Measurements from ENCODE around the gene PUDP.

Gene PUDP

DNA sequence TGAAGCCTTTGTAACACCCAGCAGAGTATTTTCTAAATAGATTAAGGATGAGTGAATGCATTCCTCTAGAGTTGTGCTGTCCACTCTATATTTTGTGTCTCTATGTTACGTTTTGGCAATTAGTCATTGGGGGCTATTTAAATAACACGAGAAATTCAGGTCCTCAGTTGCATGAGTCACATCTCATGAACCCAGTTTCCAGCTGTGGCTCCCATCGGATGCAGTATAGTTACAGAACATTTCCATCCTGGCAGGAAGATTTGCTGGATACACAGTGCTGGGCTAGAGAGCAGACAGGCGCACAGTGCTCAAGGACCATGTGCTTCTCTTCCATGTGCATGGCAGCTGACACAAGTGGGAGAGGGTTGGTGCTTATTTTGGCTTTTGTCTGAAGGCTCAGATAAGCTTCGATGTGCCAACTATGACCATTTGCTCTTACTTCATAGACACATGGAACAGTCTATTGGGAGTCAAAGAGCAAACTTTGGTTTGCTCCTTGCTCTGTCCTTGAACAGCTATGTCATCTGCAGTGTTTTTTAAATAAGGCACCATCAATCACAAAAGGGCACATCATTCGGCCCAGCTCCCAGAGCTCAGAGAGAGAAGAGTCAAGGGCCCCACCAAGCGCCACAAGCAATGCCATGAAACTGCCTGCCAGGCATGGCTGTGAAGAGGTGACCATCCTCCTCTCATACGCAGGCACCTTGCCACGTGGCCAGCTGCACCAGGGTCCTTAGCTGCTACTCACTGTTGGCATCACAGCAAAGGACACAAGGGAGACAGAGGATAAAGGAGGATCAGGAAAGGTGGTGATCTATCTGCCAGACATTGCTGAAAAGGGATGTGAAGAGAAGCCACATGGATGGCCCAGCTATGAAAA, 8.5 kb downstream of the PUDP start:
- peaks cover 4% of the 10 kb centered on the region for H3K36me3 ChIP-seq (ENCODE audit: control insufficient read depth, insufficient read depth, low read length)
- no peak for DNase-seq (ENCODE audit: extremely low read depth, insufficient read length)
- TF ChIP-seq CTCF (IDR thresholded peaks at IDR 0.05; ENCODE audit: insufficient read depth, low read length, poor library complexity, severe bottlenecking), result no peak
- no peaks in the 10 kb centered on the region for H3K27me3 ChIP-seq (replicated peaks; ENCODE audit: control insufficient read depth, insufficient read depth, low read length)
- no peak overlapping the region for H3K4me3 ChIP-seq (replicated peaks; ENCODE audit: low read depth, low read length)

GRCh38 chrX:7134981-7135380, 13.0 kb downstream of the PUDP start:
- H3K4me3 ChIP-seq (replicated peaks; ENCODE audit: low read depth, low read length), result no peak overlapping the region
- no peaks in the 10 kb centered on the region for H3K27me3 ChIP-seq (replicated peaks; ENCODE audit: control insufficient read depth, insufficient read depth, low read length)
- no peak for DNase-seq (ENCODE audit: extremely low read depth, insufficient read length)
- no peak for TF ChIP-seq CTCF (IDR thresholded peaks at IDR 0.05; ENCODE audit: insufficient read depth, low read length, poor library complexity, severe bottlenecking)
- H3K36me3 ChIP-seq (ENCODE audit: control insufficient read depth, insufficient read depth, low read length), result peaks cover 3% of the 10 kb centered on the region

DNA sequence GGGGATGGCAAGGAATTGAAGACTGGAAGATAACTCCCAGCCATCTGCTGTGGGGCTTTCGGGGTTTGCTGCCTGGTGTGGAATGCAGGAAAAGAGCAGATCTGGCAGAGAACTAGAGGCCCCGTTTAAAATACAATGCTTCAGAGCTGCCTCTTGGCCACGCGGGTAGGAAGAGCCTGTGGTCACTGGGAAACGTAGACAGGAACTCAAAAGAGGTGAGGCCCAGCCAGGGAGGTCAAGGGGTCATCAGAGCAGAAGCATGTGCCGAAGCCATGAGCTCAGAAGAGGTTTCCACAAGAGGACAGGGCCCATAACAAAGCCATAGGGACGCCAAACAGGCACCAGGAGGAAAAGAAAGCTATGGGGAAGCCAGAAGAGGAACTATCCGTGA, 14.9 kb downstream of the PUDP start:
- H3K4me3 ChIP-seq (replicated peaks; ENCODE audit: low read depth, low read length), result no peak overlapping the region
- TF ChIP-seq CTCF (IDR thresholded peaks at IDR 0.05; ENCODE audit: insufficient read depth, low read length, poor library complexity, severe bottlenecking), result no peak
- DNase-seq (ENCODE audit: extremely low read depth, insufficient read length), result no peak
- H3K36me3 ChIP-seq (ENCODE audit: control insufficient read depth, insufficient read depth, low read length), result no peaks in the 10 kb centered on the region
- H3K27me3 ChIP-seq (replicated peaks; ENCODE audit: control insufficient read depth, insufficient read depth, low read length), result no peaks in the 10 kb centered on the region

DNA sequence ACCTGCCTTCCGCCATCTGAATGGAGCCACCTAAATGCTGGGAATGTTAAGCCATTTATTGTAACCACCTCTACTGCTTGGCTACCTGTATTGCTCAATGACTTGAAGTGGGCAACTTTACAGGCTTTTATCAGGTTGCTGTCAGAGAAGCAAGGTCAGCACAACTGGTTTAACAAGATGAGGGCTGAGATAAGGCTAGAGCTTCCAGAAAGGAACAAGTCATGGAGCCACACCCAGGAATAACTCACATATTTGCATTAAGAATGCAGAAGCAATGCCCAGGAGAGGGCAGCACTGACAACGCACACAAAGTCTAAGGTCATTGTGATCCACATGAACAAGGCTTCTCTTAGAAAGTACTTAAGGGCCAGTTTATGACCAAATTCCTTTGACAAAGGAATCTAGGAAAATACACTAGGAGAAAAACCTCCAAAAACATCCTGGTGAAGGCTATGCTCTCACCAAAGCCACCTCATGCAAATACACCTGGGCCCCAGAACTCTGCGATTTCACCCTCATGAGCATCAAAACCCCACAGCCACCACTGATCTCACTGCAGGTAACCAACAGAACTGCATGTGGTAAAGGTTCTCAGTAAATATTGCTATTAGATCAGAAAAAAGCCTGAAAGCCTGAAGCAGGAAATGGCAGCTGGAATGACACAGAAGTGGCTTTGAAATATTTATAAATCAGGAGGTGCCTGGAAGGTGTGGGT, 15.5 kb downstream of the PUDP start:
- peak; percentile 63 for TF ChIP-seq CTCF (IDR thresholded peaks at IDR 0.05; ENCODE audit: insufficient read depth, low read length, poor library complexity, severe bottlenecking)
- Histone ChIP-seq H3K4me3 (replicated peaks; ENCODE audit: low read depth, low read length) (no peak overlapping the region), H3K36me3 (ENCODE audit: control insufficient read depth, insufficient read depth, low read length) (no peaks in the 10 kb centered on the region), H3K27me3 (replicated peaks; ENCODE audit: control insufficient read depth, insufficient read depth, low read length) (no peaks in the 10 kb centered on the region)
- DNase-seq (ENCODE audit: extremely low read depth, insufficient read length), result no peak

GRCh38 chrX:7131621-7132020, 16.3 kb downstream of the PUDP start:
- DNase-seq (ENCODE audit: extremely low read depth, insufficient read length), result no peak
- H3K27me3 ChIP-seq (replicated peaks; ENCODE audit: control insufficient read depth, insufficient read depth, low read length), result no peaks in the 10 kb centered on the region
- TF ChIP-seq CTCF (IDR thresholded peaks at IDR 0.05; ENCODE audit: insufficient read depth, low read length, poor library complexity, severe bottlenecking), result no peak
- H3K4me3 ChIP-seq (replicated peaks; ENCODE audit: low read depth, low read length), result no peak overlapping the region
- no peaks in the 10 kb centered on the region for H3K36me3 ChIP-seq (ENCODE audit: control insufficient read depth, insufficient read depth, low read length)

Data from GM06990 (cell line).